Activated T-helper 9 cell treated with anti-CD3 and anti-CD28 coated beads, Interleukin-2, amount 50 U/mL, for 16 hours (primary cell): ENCODE data around the gene PSMD1.
"Not testable (repeated sequence)": the region's sequence is repeated elsewhere in the genome, so short reads cannot be mapped to it uniquely, and the experiment has no call there.

Source experiments
- DNase-seq: peaks from one replicate; pipeline ENCODE4 v3.0.0-alpha.2; 2020; ENCODE audit warnings: low read depth

Gene PSMD1

GRCh38 chr2:231187736-231188505 lies 131.3 kb downstream of the PSMD1 start:
- no peak for DNase-seq

GRCh38 chr2:231188506-231189170 lies 132.0 kb downstream of the PSMD1 start:
- no peak for DNase-seq

- no peak for DNase-seq
These were observed 132.5 kb downstream of the PSMD1 start for GRCh38 chr2:231189171-231189530.

GRCh38 chr2:231189571-231190495 lies 133.2 kb downstream of the PSMD1 start:
- DNase-seq: no peak

- no peak for DNase-seq
These were observed 134.0 kb downstream of the PSMD1 start for GRCh38 chr2:231190531-231191197.

- no peak for DNase-seq
These were observed 135.5 kb downstream of the PSMD1 start for GRCh38 chr2:231191896-231192872.

GRCh38 chr2:231193216-231193615 lies 136.5 kb downstream of the PSMD1 start:
- DNase-seq: no peak

GRCh38 chr2:231196592-231196991 lies 139.9 kb downstream of the PSMD1 start:
- DNase-seq: no peak

GRCh38 chr2:231197196-231197595 lies 140.5 kb downstream of the PSMD1 start:
- not testable (repeated sequence) for DNase-seq

GRCh38 chr2:231197706-231198290 lies 141.1 kb downstream of the PSMD1 start:
- no peak for DNase-seq

GRCh38 chr2:231198291-231199173 lies 141.9 kb downstream of the PSMD1 start, which contains the start of gene ARMC9:
TSS of gene ARMC9 (plus strand) at chr2:231198631. CDS start at chr2:231206239, 7,608 bp downstream.
- DNase-seq: peak; percentile 64

GRCh38 chr2:231199219-231199618 lies 142.6 kb downstream of the PSMD1 start:
- DNase-seq: no peak

- DNase-seq: no peak
These were observed 144.3 kb downstream of the PSMD1 start for GRCh38 chr2:231200805-231201474.

GRCh38 chr2:231201475-231201814 lies 144.8 kb downstream of the PSMD1 start:
- DNase-seq: no peak

- no peak for DNase-seq
These were observed 146.4 kb downstream of the PSMD1 start for GRCh38 chr2:231203087-231203486.

- no peak for DNase-seq
These were observed 147.5 kb downstream of the PSMD1 start for GRCh38 chr2:231204146-231204545.

GRCh38 chr2:231204581-231204980 lies 147.9 kb downstream of the PSMD1 start:
- no peak for DNase-seq

- DNase-seq: no peak
These were observed 151.1 kb downstream of the PSMD1 start for GRCh38 chr2:231207734-231208133.

GRCh38 chr2:231210782-231211181 lies 154.1 kb downstream of the PSMD1 start:
- DNase-seq: no peak
